NCI-H2171 treated with DMSO at 0.1 percent for 48 hours (cell line): ENCODE results near the gene STARD9.
A peak's percentile ranks its signal among the peaks of the same experiment; 100 is the strongest.
"Not testable (repeated sequence)": the region's sequence is repeated elsewhere in the genome, so short reads cannot be mapped to it uniquely, and the experiment has no call there.

Experiments used
- DNase-seq: peaks from one replicate; lab custom pipeline; 2025; lab: John Stamatoyannopoulos, UW

Gene STARD9

GRCh38 chr15:42627485-42627884, 52.1 kb downstream of the STARD9 start:
- DNase-seq: no peak

GRCh38 chr15:42628761-42629160, 53.4 kb downstream of the STARD9 start:
- DNase-seq: no peak

- no peak for DNase-seq
Observed at GRCh38 chr15:42632105-42632675, 56.8 kb downstream of the STARD9 start.

- DNase-seq: no peak
Observed at GRCh38 chr15:42640109-42640508, 64.7 kb downstream of the STARD9 start.

- DNase-seq: peak; percentile 75
Observed at GRCh38 chr15:42650208-42651066, 75.0 kb downstream of the STARD9 start.

- no peak for DNase-seq
Observed at GRCh38 chr15:42665827-42666226, 90.4 kb downstream of the STARD9 start.

GRCh38 chr15:42667855-42668254, 92.4 kb downstream of the STARD9 start:
- no peak for DNase-seq

GRCh38 chr15:42670451-42670850, 95.0 kb downstream of the STARD9 start:
- DNase-seq: no peak

GRCh38 chr15:42672444-42672843, 97.0 kb downstream of the STARD9 start:
- no peak for DNase-seq

- DNase-seq: no peak
Observed at GRCh38 chr15:42674472-42674871, 99.1 kb downstream of the STARD9 start.

GRCh38 chr15:42675021-42675420, 99.6 kb downstream of the STARD9 start:
- DNase-seq: no peak

GRCh38 chr15:42679285-42680141, 104.1 kb downstream of the STARD9 start:
- DNase-seq: no peak

- not testable (repeated sequence) for DNase-seq
Observed at GRCh38 chr15:42680142-42680482, 104.7 kb downstream of the STARD9 start.

GRCh38 chr15:42681119-42681518, 105.7 kb downstream of the STARD9 start:
- no peak for DNase-seq

- DNase-seq: no peak
Observed at GRCh38 chr15:42686281-42686680, 110.9 kb downstream of the STARD9 start.

- DNase-seq: no peak
Observed at GRCh38 chr15:42687740-42688139, 112.3 kb downstream of the STARD9 start.

- DNase-seq: no peak
Observed at GRCh38 chr15:42688301-42688700, 112.9 kb downstream of the STARD9 start.

- no peak for DNase-seq
Observed at GRCh38 chr15:42691308-42691707, 115.9 kb downstream of the STARD9 start.

- no peak for DNase-seq
Observed at GRCh38 chr15:42691770-42692169, 116.4 kb downstream of the STARD9 start.

- DNase-seq: no peak
Observed at GRCh38 chr15:42692536-42692935, 117.1 kb downstream of the STARD9 start.

GRCh38 chr15:42692997-42693396, 117.6 kb downstream of the STARD9 start:
- no peak for DNase-seq

GRCh38 chr15:42693496-42693895, 118.1 kb downstream of the STARD9 start:
- DNase-seq: no peak

- DNase-seq: no peak
Observed at GRCh38 chr15:42693942-42694341, 118.5 kb downstream of the STARD9 start.
